ENCODE results near the gene ARFGAP2.
A peak's percentile ranks its signal among the peaks of the same experiment; 100 is the strongest.
"Not testable (repeated sequence)": the region's sequence is repeated elsewhere in the genome, so short reads cannot be mapped to it uniquely, and the experiment has no call there.

ARFGAP2 gene
- 101 to 149 (median 145) reads per million in 4 donors for total RNA-seq

DNA sequence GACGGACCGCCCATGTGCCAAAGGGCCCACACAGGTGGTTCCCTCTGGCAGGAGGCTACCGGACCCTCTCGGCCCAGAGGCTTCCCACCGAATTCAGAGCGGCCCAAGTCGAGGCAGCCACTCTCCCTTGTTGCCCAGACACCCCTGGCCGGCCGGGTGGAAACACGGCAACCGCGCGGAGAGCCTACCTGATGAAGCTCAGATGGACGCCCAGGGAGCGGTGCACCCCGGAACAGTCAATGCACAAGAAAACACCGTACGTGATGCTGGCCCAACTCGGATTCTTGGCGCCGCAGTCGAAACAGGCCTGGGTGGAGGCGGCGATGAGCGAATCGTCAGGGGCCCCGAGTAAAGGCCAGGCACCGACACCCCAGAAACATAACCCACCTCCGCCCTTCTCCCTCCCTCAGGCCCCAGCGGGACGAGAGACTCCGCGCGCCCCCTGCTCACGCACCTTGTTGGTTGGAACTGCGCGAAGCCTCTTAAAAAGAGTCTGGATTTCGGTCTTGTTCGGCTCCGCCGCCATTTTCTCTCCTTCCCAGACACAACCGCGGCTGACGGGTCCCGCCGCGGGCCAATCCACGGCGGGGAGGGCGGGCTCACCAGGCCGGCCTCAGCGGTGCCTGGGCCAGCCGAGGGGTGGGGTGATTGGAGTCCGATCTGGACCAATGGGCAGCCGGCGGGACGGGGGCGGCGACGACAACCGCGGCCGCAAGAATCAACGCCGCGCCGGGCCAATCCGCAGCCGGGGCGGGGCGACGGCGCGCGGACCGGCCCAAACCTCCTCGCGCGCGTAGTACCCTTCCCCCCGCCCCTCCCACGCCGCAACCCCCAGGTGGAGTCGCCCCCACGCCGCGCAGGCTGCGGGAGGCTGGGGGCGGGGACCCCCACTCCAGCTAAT lies at the start of gene ARFGAP2:
Gene ARFGAP2 (minus strand): TSS at position 552 of the 901 bp plus-strand sequence. CDS start 26 bp downstream, at position 526.
- DNase-seq, result peak; percentile 91 to 98 (median 94)

DNA sequence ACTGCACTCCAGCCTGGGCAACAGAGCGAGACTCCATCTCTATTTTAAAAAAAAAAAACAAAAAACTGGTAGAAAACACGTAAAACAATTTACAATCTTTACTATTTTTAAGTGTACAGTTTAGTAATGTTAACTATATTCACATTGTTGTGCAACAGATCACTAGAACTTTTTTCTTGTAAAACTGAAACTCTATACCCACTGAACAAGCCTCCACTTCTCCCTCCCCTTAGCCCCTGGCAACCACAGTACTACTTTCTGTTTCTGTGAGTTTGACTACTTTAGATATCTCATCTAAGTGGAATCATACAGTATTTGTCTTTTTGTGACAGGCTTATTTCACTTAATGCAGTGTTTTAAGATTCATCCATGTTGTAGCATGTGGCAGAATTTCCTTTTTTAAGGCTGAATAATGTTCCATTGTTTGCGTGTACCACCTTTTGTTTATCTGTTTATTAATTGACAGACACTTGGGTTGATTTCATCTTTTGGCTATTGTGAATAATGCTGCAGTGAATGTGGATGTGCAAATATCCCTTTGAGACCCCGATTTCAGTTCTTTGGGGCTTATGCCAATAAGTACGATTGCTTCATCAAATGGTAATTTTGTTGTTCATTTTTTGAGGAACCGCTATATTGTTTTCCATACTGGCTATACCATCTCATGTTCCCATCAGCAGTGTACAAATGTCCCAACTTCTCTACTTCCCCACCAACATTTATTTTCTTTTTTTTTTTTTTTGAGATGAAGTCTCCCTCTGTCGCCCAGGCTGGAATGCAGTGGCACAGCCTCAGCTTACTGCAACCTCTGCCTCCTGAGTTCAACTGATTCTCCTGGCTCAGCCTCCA lies 49.1 kb upstream of the ARFGAP2 start:
- peak in 1 of 5 donors; percentile 56 for DNase-seq

DNA sequence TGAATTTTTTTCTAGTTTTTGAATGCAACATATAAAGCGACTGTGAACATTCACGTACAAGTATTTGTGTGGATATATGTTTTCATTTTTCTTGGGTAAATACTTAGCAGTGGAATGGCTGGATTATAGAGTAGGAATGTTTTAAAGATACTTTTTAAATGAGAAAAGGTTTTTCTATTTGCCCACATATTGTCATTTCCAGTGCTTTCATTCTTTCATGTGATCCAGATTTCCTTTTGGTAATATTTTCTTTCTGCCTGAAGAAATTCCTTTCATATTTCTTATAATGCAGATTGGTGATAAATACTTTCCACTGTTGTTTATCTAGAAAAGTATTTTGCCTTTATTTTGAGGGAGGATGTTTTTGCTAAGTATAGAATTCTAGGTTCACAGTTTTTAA lies 46.0 kb upstream of the ARFGAP2 start:
- DNase-seq, result no peak

DNA sequence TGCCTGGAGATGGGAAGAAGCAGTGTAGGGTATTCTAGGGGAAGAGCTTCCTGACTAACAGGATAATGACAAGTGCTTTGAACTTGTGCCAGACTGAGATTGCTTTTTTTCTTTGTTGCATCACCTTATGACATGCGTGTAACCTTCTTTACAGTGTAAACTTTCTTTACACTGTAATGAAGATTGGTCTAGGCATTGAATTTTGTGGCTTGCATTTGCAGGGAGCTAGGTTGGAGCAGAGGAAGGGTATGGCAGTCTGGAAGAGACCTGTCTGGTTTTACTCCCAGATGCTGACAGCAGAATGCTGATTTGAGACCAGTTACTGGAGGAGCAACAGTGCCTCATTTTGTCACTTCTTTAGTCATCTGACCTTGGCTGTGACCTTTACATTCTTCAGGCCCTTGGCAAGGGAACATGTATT lies 43.7 kb upstream of the ARFGAP2 start:
- DNase-seq, result no peak

DNA sequence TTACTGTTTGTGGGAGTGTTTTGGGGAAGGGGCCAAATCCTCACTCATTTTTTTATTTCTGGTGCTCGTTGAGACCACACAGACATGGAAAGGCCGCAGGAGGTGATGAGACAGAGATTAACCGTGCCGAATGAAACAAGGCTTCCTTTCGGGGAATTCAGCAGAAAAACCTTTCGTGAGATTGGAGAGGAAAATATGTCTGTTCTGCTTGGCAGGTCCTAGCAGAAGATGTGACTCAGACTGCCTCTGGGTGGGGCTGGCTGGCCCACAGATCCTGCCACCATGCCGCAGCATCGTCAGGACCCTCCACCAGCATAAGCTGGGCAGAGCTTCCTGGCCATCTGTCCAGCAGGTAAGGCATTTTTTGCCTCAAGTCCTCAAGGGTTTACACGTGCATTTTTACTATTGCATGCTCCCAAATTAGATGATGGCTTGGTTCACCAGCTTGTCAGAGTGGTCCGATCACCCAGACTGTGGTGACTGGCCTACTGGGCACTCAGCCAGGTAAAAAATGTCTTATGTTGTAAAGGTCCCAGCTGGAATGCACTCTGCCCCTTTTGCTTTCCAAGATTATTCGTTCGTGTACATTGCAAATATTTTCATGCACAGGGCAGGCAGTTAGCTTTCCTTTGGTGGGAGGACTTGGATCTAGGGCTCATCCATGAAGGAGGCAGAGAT lies 39.6 kb upstream of the ARFGAP2 start:
- peak in 2 of 5 donors; percentile 24 to 73 for DNase-seq

DNA sequence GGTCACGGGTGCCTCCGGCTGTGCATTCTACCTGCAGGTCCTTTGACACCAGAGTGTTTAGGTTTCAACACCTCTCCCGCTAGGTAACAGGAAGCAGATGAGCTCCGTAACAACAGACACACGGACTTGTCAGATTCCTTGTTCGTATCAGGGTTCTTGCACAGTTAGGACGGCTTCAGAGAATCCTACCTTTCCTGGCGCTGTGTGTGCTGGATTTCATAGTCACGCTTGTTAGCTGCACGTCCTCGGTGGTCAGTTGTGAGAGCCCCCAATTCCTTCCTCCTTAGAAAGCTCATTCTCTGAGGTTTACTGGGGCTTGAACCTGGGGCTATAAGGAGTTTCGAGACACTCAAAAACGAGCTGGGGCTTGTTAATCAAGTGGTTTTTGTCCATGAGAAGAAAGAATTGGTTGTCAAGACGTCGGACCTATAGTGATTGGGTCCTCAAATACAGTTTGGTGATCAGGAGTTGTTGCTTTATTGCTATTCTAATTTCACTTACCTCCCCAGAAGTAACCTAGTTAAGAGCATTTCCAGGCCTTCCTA lies 38.8 kb upstream of the ARFGAP2 start:
- no peak for DNase-seq

DNA sequence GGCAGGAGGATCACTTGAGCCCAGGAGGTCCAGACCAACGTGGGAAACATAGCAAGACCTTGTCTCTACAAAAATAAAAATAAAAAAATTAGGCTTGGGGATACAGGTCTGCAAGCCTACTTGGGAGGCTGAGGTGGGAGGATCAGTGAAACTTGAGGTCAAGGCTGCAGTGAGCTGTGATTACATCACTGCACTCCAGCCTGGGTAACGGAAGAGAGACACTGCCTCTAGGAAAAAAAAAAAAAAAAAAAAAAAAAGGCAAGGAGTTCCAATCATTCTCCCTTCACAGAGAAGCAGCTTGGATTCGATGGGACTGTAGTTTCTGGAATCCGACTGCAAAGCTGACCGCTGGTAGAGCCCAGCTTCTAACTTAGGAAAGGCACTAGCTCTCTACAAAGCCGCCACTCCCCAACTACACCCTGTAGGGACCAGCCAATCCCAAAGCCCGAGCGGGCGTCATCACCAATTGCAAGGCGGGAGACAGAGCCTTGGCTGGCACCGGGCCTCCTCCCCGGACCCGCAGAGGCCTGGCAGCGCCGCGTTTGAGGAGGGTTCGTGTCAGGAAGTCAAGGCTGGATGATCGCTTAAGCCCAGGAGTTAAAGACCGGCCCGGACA lies 37.4 kb upstream of the ARFGAP2 start:
- DNase-seq, result peak; percentile 64 to 92 (median 76)

DNA sequence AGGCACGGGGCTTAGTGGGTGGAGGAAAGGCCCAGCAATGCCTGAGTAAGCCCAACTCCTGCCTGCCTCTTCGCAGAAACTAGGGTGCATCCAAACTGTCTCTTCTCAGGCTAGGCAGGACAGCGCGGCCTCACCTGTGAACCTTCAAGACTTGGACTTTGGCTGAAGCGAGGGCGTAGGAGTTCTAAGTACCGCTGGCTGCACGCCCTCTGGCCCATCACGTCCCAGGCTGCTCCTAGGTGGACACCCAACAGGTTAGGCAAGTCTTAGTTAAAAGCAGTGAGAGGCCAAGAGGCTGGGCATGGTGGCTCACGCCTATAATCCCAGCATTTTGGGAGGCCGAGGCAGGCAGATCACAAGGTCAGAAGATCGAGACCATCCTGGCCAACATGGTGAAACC lies 36.3 kb upstream of the ARFGAP2 start:
- no peak for DNase-seq

DNA sequence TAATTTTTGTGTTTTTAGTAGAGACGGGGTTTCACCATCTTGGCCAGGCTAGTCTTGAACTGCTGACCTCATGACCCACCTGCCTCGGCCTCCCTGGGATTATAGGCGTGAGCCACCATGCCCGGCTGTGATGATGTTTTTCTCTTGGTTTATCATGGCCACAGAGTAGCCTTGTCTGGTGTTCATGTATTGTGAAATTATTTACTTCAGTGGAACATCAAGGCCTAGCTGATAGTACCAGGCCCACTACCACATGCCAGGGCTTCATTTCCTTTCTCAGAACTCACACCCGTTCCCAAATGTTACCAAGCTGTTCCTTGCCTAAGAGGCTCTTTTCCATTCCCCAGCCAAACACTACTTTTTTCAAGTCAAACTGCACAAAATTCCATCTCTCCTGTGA lies 31.9 kb upstream of the ARFGAP2 start:
- DNase-seq, result no peak

DNA sequence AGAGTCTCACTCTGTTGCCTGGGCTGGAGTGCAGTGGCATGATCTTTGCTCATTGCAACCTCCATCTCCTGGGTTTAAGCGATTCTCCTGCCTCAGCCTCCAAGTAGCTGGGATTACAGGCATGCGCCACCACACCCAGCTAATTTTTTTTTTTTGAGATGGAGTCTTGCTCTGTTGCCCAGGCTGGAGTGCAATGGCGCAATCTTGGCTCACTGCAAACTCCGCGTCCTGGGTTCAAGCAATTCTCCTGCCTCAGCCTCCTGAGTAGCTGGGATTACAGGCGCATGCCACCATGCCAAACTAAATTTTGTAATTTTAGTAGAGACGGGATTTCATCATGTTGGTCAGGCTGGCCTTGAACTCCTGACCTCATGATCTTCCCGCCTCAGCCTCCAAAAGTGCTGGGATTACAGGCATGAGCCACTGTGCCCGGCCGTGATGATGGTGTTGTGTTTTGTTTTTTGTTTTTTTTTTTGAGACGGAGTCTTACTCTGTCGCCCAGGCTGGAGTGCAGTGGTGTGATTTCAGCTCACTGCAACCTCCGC lies 31.4 kb upstream of the ARFGAP2 start:
- not testable (repeated sequence) for DNase-seq

DNA sequence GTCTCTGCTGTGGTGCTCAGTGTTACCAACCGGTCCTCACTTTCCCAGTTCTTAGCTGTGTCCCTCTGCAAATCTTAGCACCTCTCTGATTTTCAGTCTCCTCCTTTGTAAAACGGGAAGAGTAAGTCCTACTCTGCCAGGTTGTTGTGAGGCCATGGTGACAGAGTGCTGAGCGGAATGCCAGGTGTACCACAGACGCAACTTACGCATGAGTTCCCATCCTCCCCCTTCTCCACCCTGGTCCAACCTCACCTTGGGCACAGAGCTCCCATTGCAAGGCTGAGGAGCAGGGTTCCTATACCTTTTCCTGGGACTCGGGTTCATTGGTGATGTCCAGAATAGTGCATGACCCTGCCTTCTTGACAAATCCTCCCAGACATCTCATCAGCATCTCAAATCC lies 30.8 kb upstream of the ARFGAP2 start:
- DNase-seq, result no peak

DNA sequence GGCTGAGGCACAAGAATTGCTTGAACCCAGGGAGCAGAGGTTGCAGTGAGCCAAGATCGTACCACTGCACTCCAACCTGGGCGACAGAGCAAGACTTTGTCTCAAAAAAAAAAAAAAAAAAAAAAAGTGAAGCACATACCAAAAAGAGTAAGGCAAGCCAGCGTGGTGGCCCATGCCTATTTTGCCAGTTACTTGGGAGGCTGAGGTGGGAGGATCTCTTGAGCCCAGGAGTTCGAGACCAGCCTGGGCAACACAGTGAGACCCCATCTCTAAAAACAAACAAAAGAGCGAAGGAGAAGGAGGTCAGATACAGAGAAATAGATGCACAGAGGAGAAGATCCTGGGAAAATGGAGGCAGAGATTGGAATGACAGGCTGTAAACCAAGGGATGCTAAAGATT lies 29.9 kb upstream of the ARFGAP2 start:
- not testable (repeated sequence) for DNase-seq

DNA sequence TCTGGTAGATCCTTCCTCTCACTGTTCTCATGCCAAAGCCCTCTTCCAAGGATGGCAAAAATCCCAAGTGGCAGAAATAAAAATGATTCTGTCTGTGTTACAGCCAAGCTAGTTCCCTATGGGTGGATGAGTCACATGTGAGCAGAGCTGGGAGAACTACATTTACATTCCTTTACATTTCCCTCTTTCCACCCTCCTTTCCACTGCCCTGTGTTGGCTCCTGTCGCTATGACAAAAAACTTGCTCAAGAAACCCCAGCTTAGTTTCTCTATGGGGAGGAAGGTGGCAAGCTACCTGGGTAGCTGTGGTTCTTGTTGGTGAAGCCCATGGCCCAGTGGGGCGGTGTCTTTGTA lies 27.9 kb upstream of the ARFGAP2 start:
- no peak for DNase-seq

DNA sequence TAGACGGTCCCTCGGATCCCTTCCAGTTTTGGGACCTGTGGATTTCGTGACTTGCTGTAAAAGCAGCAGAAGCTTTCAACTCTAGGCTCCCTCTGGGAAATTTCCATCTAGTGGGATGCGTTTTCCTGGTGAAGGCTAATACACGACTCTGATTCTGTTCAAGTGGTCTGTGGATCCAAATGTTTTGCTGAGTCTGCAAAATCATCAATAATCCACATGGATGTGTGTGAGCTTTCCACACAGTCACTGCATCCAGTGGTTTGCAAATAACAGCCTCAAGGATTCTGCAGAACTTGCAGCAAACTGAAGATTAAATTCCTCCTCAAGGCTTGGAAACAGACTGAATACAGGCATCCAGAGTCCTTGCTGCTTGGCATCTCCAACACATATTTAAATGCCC lies 25.9 kb upstream of the ARFGAP2 start:
- DNase-seq, result no peak

DNA sequence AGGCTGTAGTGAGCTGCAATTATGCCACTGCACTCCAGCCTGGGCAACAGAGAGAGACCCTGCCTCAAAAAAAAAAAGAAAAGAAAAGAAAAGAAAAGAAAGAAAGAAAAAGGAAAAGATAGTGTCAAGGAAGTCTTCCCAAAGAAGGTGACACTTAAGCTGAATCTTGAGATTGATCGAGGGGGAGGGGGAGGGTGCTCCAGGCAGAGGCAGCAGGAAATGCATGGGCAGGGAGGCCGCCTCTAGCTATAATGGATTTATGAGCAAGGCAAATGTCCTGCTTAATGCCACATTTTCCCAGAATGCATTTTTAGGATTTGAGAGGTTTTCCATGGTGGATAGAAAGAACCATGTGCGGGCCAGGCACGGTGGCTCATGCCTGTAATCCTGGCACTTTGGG lies 24.3 kb upstream of the ARFGAP2 start:
- no peak for DNase-seq

DNA sequence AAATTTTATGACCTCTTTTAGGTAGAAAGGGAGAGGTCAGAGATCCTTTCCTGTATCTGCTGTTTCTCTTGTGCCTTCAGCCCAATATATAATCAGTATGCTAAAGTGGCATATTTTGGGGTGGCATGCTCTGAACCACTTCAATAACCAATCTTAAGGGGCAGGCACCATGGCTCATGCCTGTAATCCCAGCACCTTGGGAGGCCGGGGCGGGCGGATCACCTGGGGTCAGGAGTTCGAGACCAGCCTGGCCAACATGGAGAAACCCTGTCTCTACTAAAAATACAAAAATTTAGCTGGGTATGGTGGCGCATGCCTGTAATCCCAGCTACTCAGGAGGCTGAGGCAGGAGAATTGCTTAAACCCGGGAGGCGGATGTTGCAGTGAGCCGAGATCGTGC lies 21.5 kb upstream of the ARFGAP2 start:
- not testable (repeated sequence) for DNase-seq

DNA sequence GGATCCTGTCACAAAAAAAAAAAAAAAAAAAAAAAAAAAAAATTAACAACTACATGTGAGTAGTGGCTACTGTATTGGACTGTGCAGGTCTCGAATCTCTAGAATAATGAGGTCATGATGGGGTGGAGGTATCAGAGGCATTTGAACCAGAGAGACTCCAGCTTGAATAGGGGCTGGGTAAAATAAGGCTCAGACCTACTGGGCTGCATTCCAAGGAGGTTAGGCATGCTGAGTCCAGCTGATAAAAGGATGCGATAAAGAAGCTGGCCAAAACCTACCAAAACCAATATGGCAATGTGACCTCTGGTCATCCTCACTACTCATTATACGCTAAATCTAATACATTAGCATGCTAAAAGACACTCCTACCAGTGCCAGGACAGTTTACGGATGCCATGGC lies 15.4 kb upstream of the ARFGAP2 start:
- DNase-seq, result no peak

DNA sequence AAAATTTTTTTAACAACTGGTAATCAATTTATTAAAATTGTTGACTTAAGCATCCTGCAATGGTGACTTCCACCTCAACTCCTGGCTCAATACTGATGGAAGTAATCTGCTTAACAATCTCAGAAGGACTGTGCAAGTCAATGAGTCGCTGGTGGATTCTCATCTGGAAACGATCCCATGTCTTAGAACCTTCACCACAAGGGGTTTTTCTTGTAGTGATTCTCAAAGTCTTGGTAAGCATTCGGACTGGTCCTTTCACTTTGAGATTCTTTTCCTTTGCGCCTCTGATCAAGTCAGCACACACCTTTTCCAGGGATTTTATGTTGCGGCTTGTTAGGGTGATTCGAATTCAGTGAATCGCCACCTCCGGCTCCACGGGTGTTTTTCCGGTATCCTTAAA lies 14.5 kb upstream of the ARFGAP2 start:
- not testable (repeated sequence) for DNase-seq

DNA sequence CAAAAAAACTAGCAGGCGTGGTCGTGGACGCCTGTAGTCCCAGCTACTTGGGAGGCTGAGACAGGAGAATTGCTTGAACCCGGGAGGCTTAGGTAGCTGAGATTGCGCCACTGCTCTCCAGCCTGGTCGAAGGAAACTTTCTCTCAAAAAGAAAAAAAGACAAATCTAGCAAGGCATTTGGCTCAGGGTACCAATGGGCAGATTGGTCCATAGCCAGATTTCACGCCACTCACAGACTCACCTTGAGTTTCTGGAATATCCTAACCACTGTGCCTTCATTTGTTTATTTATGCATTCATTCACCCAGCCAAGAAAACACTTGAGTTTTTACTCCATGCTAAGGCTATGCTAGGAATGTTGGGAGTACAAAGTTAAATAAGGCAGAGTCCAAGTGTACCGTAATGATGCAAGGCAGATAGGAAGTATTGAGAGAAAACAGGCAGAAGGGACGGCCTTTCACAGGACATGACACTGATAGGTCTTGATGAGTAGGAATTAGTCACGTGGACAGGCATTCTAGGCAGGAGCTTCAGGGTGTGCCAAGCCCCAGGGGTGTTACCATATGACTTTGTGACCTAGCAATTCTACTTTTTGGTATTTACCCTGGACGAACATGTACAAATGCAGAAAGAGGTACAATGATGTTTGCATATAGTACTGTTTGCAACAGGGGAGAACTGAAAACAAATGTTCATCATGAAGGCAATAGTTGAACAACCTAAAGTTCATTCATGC lies 12.6 kb upstream of the ARFGAP2 start:
- DNase-seq, result no peak

DNA sequence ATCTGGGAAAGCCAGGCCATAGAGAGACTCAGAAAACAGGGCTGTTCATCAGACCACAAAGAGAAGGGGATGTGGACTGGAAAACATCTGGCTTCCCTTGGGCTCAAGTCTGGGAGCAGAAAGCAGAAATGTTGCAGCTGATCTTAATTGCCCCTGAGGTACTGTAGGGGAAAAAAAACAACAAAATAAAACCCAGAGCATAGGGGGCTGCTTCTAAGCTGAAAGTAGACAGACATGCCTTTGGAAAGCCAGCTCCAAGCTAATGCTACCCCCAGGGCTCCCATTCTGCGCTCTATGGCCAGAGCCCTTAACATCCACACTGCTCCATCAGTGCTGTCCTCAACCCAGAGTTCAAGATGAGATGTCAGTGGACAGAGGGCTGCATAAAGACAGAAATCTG lies 11.6 kb upstream of the ARFGAP2 start:
- DNase-seq, result no peak

DNA sequence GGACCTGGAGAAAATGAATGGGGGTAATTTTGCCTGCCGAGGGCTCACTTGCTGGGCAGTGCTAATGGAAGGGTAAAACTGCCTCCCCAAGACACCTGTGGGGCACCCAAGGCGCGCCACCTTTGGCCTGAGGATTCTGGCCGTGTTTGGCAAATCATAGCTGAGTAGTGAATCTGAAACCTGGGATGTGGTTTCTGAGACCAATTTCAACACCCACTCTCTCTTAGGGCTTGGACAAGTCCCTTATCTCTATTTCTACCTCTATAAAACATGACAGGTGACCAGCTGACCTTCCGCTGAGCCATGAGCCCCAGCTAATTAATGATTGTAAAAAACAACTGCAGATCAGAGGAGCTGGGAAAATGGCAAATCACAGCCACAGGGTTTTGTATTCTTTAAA lies 11.0 kb upstream of the ARFGAP2 start:
- no peak for DNase-seq
